Nephron (organoid): ENCODE results near the gene YIF1B.
A peak's percentile ranks its signal among the peaks of the same experiment; 100 is the strongest.

Source experiments
- H3K27ac Mint-ChIP-seq, 3 experiments: 2 replicates each; pipeline ENCODE4 v1.8.0; 2020; ENCODE audit warnings: mixed read lengths in 3 of 3, mild to moderate bottlenecking in 2 of 3, moderate library complexity in 1 of 3
- H3K27me3 Mint-ChIP-seq: 2 replicates; pipeline ENCODE4 v1.8.0; 2021; ENCODE audit warnings: low read depth, mild to moderate bottlenecking, moderate library complexity, mixed read lengths
- H3K36me3 Mint-ChIP-seq: 2 replicates; pipeline ENCODE4 v1.8.0; 2020; ENCODE audit warnings: low read depth, mixed read lengths
- H3K4me1 Mint-ChIP-seq: 2 replicates; pipeline ENCODE4 v1.8.0; 2020; ENCODE audit warnings: mixed read lengths
- H3K4me3 Mint-ChIP-seq, 3 experiments: 2 replicates each; pipeline ENCODE4 v1.8.0; 2020; ENCODE audit warnings: mild to moderate bottlenecking in 3 of 3, mixed read lengths in 3 of 3, moderate library complexity in 2 of 3
- H3K9me3 Mint-ChIP-seq: 2 replicates; pipeline ENCODE4 v1.8.0; 2020; ENCODE audit warnings: mixed read lengths
- TF ChIP-seq, protein P1 (sequence below), 3 experiments: fragments of 200-600 bp; sonication (generic); IDR thresholded peaks; one replicate each; pipeline ENCODE4 v1.5.0; 2021; ENCODE audit warnings: antibody characterized with exemption in 3 of 3; ENCODE audit not compliant: unreplicated experiment in 3 of 3

Gene YIF1B

DNA sequence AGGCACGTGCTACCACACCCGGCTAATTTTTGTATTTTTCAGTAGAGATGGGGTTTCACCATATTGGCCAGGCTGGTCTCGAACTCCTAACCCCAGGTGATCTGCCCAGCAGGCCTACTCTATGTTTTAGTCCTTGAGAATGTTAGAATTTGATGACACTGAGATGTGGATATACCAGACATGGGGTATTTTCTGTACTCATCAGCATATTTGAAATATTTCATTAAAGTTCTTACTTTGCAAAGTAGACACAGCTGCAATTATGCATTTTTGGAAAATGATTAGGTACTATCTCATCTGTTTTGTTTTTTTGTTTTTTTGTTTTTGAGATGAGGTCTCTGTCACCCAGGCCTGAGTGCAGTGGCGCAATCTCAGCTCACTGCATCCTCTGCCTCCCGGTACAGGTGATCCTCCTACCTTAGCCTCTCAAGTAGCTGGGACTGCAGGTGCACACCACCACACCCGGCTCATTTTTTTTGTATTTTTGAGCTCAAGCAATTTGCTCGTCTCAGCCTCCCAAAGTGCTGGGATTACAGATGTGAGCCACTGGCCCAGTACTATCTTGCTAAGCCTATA is 38.7 kb downstream of the YIF1B start:
- no peak overlapping the region for H3K27ac Mint-ChIP-seq
- H3K36me3 Mint-ChIP-seq, result peaks cover 3% of the 10 kb centered on the region
- no peaks in the 10 kb centered on the region for H3K4me1 Mint-ChIP-seq
- no peaks in the 10 kb centered on the region for H3K27me3 Mint-ChIP-seq
- no peak overlapping the region for H3K4me3 Mint-ChIP-seq
- TF ChIP-seq, protein P1, sequence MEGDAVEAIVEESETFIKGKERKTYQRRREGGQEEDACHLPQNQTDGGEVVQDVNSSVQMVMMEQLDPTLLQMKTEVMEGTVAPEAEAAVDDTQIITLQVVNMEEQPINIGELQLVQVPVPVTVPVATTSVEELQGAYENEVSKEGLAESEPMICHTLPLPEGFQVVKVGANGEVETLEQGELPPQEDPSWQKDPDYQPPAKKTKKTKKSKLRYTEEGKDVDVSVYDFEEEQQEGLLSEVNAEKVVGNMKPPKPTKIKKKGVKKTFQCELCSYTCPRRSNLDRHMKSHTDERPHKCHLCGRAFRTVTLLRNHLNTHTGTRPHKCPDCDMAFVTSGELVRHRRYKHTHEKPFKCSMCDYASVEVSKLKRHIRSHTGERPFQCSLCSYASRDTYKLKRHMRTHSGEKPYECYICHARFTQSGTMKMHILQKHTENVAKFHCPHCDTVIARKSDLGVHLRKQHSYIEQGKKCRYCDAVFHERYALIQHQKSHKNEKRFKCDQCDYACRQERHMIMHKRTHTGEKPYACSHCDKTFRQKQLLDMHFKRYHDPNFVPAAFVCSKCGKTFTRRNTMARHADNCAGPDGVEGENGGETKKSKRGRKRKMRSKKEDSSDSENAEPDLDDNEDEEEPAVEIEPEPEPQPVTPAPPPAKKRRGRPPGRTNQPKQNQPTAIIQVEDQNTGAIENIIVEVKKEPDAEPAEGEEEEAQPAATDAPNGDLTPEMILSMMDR (IDR thresholded peaks at IDR 0.05; ENCODE audit: unreplicated experiment in 3 of 3), result no peak
- H3K9me3 Mint-ChIP-seq, result no peaks in the 10 kb centered on the region

DNA sequence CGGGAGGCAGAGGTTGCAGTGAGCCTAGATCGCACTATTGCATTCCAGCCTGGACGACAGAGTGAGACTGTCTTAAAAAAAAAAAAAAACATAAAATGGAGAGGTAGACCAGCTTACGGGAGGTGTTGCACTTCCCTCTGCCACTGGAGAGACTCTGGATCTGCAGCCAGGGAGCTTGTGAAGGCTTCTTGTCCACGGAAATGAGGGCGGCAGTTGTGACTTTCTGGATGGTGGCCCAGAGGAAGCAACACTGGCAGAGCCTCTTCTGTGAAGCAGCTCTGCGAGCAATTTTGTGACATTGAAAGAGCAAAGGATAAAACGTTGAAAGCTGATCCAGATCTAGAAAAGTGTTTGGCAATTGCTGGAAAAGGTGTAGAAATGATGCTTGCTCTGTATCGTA is 41.0 kb downstream of the YIF1B start:
- TF ChIP-seq, protein P1 (IDR thresholded peaks at IDR 0.05; ENCODE audit: unreplicated experiment in 3 of 3), result no peak
- no peak overlapping the region for H3K27ac Mint-ChIP-seq
- H3K27me3 Mint-ChIP-seq, result no peaks in the 10 kb centered on the region
- H3K36me3 Mint-ChIP-seq, result peaks cover 6% of the 10 kb centered on the region
- no peaks in the 10 kb centered on the region for H3K9me3 Mint-ChIP-seq
- no peak overlapping the region for H3K4me3 Mint-ChIP-seq
- peaks cover 10% of the 10 kb centered on the region for H3K4me1 Mint-ChIP-seq

DNA sequence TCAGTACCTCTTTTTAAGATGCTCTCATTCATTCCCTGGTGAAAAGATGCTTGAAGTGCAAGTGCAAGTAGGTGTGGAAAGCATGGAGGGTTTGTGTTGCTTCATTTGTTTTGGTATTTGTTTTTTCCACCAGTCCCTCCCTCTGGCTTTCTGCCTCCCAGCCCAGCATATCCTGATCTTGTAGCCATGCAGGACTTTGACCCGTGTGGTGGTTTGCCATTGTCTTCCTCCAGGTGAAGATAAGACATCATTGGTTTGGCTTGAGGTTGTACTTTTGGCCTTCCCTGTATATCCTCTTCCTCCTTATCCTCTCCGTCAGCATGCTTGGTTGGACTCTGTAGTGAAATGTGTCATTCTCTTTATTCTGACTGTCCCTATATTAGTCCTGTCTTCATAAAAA is 42.2 kb downstream of the YIF1B start:
- H3K4me1 Mint-ChIP-seq, result peaks cover 14% of the 10 kb centered on the region
- H3K27ac Mint-ChIP-seq, result peak overlapping the region in 2 of 3 experiments; percentile 1 to 6
- H3K36me3 Mint-ChIP-seq, result peaks cover 6% of the 10 kb centered on the region

DNA sequence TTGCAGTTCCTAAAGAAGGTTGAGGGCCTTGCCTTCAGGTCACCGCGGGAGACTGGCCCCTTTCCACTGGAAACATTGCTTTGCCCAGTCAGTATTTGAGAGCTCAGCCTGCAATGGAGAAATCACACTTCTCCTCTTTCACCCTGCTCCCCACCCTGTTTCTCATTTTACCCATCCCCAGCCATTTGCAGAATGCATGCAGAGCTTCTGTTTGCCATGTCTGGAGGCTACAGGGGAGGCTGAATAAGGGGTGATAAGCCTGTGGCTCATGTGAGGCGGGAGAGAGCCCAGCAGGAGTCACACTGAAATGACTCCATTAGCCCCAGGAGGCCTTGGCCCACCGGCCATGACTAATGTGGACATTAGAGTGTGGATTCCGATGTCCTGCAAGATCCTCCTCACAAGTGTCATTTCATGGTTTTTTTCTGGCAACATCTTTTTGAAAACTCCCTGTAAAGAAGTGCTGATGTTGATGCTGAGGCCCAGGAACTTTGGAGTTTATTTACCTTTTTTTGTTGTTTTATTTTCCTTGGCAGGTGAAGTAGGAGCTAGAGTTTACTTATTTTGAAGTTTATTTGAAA is 45.1 kb downstream of the YIF1B start:
- Mint-ChIP-seq H3K27me3 (peaks cover 3% of the 10 kb centered on the region), H3K36me3 (peaks cover 6% of the 10 kb centered on the region), H3K4me3 (no peak overlapping the region)

More for the DNA sequence above, 42.2 kb downstream of the YIF1B start:
- Mint-ChIP-seq H3K27me3 (no peaks in the 10 kb centered on the region), H3K9me3 (no peaks in the 10 kb centered on the region), H3K4me3 (no peak overlapping the region)
- TF ChIP-seq, protein P1 (IDR thresholded peaks at IDR 0.05; ENCODE audit: unreplicated experiment in 3 of 3), result no peak

DNA sequence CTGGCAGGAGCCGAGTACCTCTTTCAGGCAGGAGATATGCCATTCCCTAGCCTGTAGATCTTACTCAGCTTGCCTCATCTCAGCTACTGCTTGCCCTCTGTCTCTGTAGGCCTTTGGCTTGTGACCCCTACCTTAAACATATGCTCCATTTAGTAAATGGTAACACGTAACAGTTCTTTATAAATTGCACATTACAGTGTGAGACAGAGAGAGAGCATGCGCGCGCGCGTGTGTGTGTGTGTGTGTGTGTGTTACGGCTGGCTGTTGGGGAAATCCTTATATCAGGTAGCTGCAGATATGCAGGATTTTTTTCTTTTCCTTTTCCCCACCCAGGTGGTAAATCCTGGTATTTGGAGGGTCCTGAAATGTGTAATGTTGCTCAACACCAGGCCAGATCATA is 47.2 kb downstream of the YIF1B start:
- no peaks in the 10 kb centered on the region for H3K9me3 Mint-ChIP-seq
- TF ChIP-seq, protein P1 (IDR thresholded peaks at IDR 0.05; ENCODE audit: unreplicated experiment in 3 of 3), result no peak
- peaks cover 3% of the 10 kb centered on the region for H3K36me3 Mint-ChIP-seq
- peaks cover 3% of the 10 kb centered on the region for H3K27me3 Mint-ChIP-seq
- peaks cover 52% of the 10 kb centered on the region for H3K4me1 Mint-ChIP-seq
- peak overlapping the region; percentile 92 to 98 (median 95) for H3K27ac Mint-ChIP-seq
- H3K4me3 Mint-ChIP-seq, result peak overlapping the region; percentile 52 to 89 (median 79)

More for the DNA sequence above, 45.1 kb downstream of the YIF1B start:
- Mint-ChIP-seq H3K9me3 (no peaks in the 10 kb centered on the region), H3K27ac (peak overlapping the region in 2 of 3 experiments; percentile 16 to 75), H3K4me1 (peaks cover 38% of the 10 kb centered on the region)
- TF ChIP-seq, protein P1 (IDR thresholded peaks at IDR 0.05; ENCODE audit: unreplicated experiment in 3 of 3), result no peak
